ENCODE data around the gene THOP1. TPM values are rescaled to one million over a fixed set of nuclear protein-coding genes. Genes with fewer than 3 reads are reported as not detected.

The THOP1 gene
- total RNA-seq, 2 donors from 2014 or later: 31.3 to 55.2 TPM

- Histone ChIP-seq H3K27me3 (replicated peaks; ENCODE audit: insufficient read depth) (no peaks in the 10 kb centered on the region), H3K36me3 (no peaks in the 10 kb centered on the region), H3K27ac (no peak overlapping the region), H3K4me1 (ENCODE audit: control insufficient read depth in 1 of 2, low read depth in 2 of 2) (peaks cover 7 to 30% of the 10 kb centered on the region in 2 donors), H3K9me3 (no peaks in the 10 kb centered on the region), H3K4me3 (no peak overlapping the region)
- ATAC-seq (ENCODE audit: insufficient number of reproducible peaks, low FRiP score, low read depth): no peak
- DNase-seq (ENCODE audit: low spot score): no peak
- no peak for TF ChIP-seq CTCF (IDR thresholded peaks at IDR 0.05)
Measured at GRCh38 chr19:2787115-2787514, 1.8 kb downstream of the THOP1 start.

- Histone ChIP-seq H3K4me3 (no peak overlapping the region), H3K27ac (no peak overlapping the region), H3K27me3 (replicated peaks; ENCODE audit: insufficient read depth) (no peaks in the 10 kb centered on the region), H3K9me3 (no peaks in the 10 kb centered on the region), H3K36me3 (no peaks in the 10 kb centered on the region), H3K4me1 (ENCODE audit: control insufficient read depth in 1 of 2, low read depth in 2 of 2) (peaks cover 4 to 24% of the 10 kb centered on the region in 2 donors)
- no peak for TF ChIP-seq CTCF (IDR thresholded peaks at IDR 0.05)
- ATAC-seq (ENCODE audit: insufficient number of reproducible peaks, low FRiP score, low read depth) (no peak), DNase-seq (ENCODE audit: low spot score) (no peak)
Measured at GRCh38 chr19:2788237-2788636, 2.9 kb downstream of the THOP1 start.

GRCh38 chr19:2790194-2790556 is 4.9 kb downstream of the THOP1 start:
- no peaks in the 10 kb centered on the region for H3K36me3 ChIP-seq
- H3K9me3 ChIP-seq: no peaks in the 10 kb centered on the region
- DNase-seq (ENCODE audit: low spot score) (no peak), ATAC-seq (ENCODE audit: insufficient number of reproducible peaks, low FRiP score, low read depth) (no peak)
- peaks cover 0 to 9% of the 10 kb centered on the region in 2 donors for H3K4me1 ChIP-seq (ENCODE audit: control insufficient read depth in 1 of 2, low read depth in 2 of 2)
- no peak overlapping the region for H3K27ac ChIP-seq
- no peak for TF ChIP-seq CTCF (IDR thresholded peaks at IDR 0.05)
- H3K27me3 ChIP-seq (replicated peaks; ENCODE audit: insufficient read depth): no peaks in the 10 kb centered on the region
- H3K4me3 ChIP-seq: no peak overlapping the region

GRCh38 chr19:2790557-2791271 is 5.4 kb downstream of the THOP1 start:
- Histone ChIP-seq H3K4me1 (ENCODE audit: control insufficient read depth in 1 of 2, low read depth in 2 of 2) (peaks cover 0 to 8% of the 10 kb centered on the region in 2 donors), H3K27me3 (replicated peaks; ENCODE audit: insufficient read depth) (no peaks in the 10 kb centered on the region), H3K9me3 (no peaks in the 10 kb centered on the region), H3K4me3 (no peak overlapping the region), H3K27ac (no peak overlapping the region), H3K36me3 (no peaks in the 10 kb centered on the region)
- TF ChIP-seq CTCF (IDR thresholded peaks at IDR 0.05): no peak
- ATAC-seq (ENCODE audit: insufficient number of reproducible peaks, low FRiP score, low read depth) (no peak), DNase-seq (ENCODE audit: low spot score) (no peak)

- ATAC-seq (ENCODE audit: insufficient number of reproducible peaks, low FRiP score, low read depth) (no peak), DNase-seq (ENCODE audit: low spot score) (no peak)
- Histone ChIP-seq H3K4me1 (ENCODE audit: control insufficient read depth in 1 of 2, low read depth in 2 of 2) (peaks cover 0 to 1% of the 10 kb centered on the region in 2 donors), H3K4me3 (no peak overlapping the region), H3K36me3 (no peaks in the 10 kb centered on the region), H3K27ac (no peak overlapping the region), H3K9me3 (no peaks in the 10 kb centered on the region), H3K27me3 (replicated peaks; ENCODE audit: insufficient read depth) (no peaks in the 10 kb centered on the region)
- no peak for TF ChIP-seq CTCF (IDR thresholded peaks at IDR 0.05)
Measured at GRCh38 chr19:2791440-2791839, 6.1 kb downstream of the THOP1 start.
